ENCODE data around the gene GPR85. TPM values are rescaled to one million over a fixed set of nuclear protein-coding genes. Genes with fewer than 3 reads are reported as not detected.

Gene GPR85
- total RNA-seq, 1 experiment from 2014 or later: 0.65 TPM

DNA sequence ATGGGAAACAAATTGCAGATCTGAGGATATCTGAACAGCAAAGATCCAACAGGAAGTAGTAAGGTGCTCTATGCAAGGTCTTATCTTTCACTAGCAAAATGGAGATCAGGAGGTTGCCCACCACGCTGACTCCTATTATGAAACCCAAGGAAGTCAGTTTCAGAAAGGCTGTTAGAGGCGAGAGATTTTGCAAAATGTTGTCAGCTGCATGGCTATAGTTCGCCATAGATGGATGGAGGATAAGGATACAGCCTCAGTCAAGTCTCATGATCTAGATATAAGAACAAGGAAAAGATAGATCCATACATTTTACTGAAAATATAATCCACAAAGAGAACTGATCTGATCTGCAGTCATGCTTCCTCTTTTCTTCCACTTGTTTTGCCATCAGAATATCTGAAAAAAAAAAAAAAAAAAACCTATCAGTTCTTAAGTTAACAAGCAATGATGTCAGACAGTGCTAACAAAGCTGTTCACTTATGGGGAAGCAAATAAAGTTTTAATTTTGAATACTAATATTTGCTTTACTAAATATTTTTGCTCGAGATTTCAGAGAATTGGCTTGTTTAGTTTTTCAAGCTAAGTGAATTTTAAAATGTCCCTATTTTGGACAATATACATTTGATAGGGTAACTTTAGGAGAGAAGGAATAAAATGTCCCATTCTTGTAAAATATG, 2.0 kb downstream of the GPR85 start:
- no peak for TF ChIP-seq EZH2 (IDR thresholded peaks at IDR 0.05; ENCODE audit: low read depth)
- TF ChIP-seq, protein P1, sequence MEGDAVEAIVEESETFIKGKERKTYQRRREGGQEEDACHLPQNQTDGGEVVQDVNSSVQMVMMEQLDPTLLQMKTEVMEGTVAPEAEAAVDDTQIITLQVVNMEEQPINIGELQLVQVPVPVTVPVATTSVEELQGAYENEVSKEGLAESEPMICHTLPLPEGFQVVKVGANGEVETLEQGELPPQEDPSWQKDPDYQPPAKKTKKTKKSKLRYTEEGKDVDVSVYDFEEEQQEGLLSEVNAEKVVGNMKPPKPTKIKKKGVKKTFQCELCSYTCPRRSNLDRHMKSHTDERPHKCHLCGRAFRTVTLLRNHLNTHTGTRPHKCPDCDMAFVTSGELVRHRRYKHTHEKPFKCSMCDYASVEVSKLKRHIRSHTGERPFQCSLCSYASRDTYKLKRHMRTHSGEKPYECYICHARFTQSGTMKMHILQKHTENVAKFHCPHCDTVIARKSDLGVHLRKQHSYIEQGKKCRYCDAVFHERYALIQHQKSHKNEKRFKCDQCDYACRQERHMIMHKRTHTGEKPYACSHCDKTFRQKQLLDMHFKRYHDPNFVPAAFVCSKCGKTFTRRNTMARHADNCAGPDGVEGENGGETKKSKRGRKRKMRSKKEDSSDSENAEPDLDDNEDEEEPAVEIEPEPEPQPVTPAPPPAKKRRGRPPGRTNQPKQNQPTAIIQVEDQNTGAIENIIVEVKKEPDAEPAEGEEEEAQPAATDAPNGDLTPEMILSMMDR (conservative IDR thresholded peaks at IDR 0.05): no peak
- no peaks in the 10 kb centered on the region; the same call in 1 of the 2 replicates for H3K4me1 ChIP-seq (replicated peaks; ENCODE audit: insufficient read depth)
- no peak overlapping the region for H3K4me3 ChIP-seq
- no peak overlapping the region for H3K27ac ChIP-seq
- no peak overlapping the region for H3K4me2 ChIP-seq
- no TSS peak for BruUV-seq (replicated peaks)
- no peaks in the 10 kb centered on the region for H3K9me2 ChIP-seq (ENCODE audit: insufficient read depth)
- intact Hi-C loops (cut with micrococcal nuclease; ENCODE audit: unreplicated experiment): no loop called here
- no peaks in the 10 kb centered on the region for H3K9me3 ChIP-seq (ENCODE audit: insufficient read depth, low read depth)
- H4K20me1 ChIP-seq (ENCODE audit: insufficient read depth): no peaks in the 10 kb centered on the region
- no peak for DNase-seq
- ChIA-PET CTCF (no interaction called here), POLR2A (ENCODE audit: unreplicated experiment) (no interaction called here)
- no peak overlapping the region for H2AFZ ChIP-seq
- H3K36me3 ChIP-seq (ENCODE audit: low read depth): no peaks in the 10 kb centered on the region
- H3K27me3 ChIP-seq (ENCODE audit: insufficient read depth, low read depth): peaks cover 7% of the 10 kb centered on the region; the same call in 1 of the 2 replicates
- H3F3A ChIP-seq (ENCODE audit: insufficient read depth, low read depth): no peaks in the 10 kb centered on the region
- no peaks in the 10 kb centered on the region for H3K79me2 ChIP-seq (ENCODE audit: low read depth)

DNA sequence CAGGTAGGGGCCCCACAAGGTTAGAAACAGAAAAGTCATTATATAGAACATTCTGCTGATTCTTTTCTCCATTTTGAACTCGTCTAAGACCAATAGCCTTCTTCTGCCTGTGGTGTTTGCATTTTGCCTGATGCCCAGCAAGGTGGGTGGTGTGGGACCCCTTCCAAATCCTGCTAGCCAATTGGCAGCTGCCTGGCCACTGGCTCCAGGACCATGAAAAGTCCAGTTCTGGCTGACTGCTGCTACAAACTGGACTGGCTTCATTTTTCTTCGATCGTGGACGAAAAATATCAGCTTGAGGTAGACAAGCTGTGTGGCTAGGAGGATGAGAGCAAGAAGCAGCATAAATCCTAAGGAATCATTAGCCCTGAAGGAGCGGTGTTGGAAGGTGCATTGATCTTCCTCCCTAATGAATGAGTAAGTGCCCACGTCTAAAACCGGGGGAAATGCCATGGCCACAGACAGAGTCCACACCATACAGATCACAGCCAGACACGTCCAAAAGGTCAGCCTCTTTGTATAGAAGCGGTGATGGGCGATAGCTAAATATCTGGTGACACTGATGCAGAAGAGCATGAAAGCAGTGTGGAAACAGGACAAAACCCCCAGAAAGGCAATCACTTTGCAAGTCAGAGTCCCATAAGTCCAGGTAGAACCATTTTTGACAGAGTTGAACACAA, 2.7 kb downstream of the GPR85 start:
- Histone ChIP-seq H2AFZ (no peak overlapping the region), H3K9me2 (ENCODE audit: insufficient read depth) (no peaks in the 10 kb centered on the region), H3F3A (ENCODE audit: insufficient read depth, low read depth) (no peaks in the 10 kb centered on the region), H3K4me1 (replicated peaks; ENCODE audit: insufficient read depth) (no peaks in the 10 kb centered on the region; the same call in 1 of the 2 replicates), H4K20me1 (ENCODE audit: insufficient read depth) (no peaks in the 10 kb centered on the region), H3K4me2 (no peak overlapping the region), H3K79me2 (ENCODE audit: low read depth) (no peaks in the 10 kb centered on the region), H3K27ac (no peak overlapping the region), H3K4me3 (no peak overlapping the region), H3K36me3 (ENCODE audit: low read depth) (no peaks in the 10 kb centered on the region), H3K27me3 (ENCODE audit: insufficient read depth, low read depth) (peaks cover 7% of the 10 kb centered on the region; the same call in 1 of the 2 replicates), H3K9me3 (ENCODE audit: insufficient read depth, low read depth) (no peaks in the 10 kb centered on the region)
- TF ChIP-seq, protein P1 (conservative IDR thresholded peaks at IDR 0.05): no peak
- TF ChIP-seq EZH2 (IDR thresholded peaks at IDR 0.05; ENCODE audit: low read depth): no peak
- DNase-seq: no peak
- intact Hi-C loops (cut with micrococcal nuclease; ENCODE audit: unreplicated experiment): no loop called here
- BruUV-seq (replicated peaks): no TSS peak
- CTCF ChIA-PET: no interaction called here
- POLR2A ChIA-PET (ENCODE audit: unreplicated experiment): no interaction called here

DNA sequence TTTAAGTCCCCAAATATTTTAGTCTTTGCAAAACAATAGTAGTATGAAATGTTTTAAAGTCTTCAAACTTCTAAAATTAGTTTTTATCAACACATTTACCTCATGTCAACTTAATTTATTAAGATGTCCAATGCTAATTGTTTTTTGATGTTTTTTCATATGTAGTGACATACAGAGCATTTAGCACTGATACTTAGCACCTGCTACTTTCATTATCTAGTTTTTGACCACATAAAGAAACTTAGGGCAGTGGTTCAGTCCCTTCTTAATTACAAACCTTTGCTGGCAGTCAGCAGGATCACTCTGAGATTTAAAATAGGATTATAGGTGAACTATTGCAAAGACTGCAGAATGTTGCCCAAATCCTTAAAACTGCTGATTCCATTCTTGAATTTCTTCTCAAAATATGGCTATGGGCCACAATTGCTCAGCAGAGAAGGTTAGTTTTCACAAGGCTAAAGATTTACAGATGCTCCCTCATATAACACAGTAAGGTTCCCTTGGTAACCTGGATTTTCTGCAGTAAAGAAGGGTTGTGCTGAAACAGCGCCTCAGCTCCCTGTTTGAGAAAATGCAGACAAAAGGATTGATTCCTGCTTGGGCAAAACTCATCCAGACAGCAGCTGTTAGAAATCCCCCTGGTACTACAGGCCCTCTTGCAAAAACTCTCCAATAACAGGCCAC, 3.4 kb downstream of the GPR85 start:
- BruUV-seq (replicated peaks): no TSS peak
- no peak for DNase-seq

More for the DNA sequence above, 3.4 kb downstream of the GPR85 start:
- Histone ChIP-seq H3K4me1 (replicated peaks; ENCODE audit: insufficient read depth) (no peaks in the 10 kb centered on the region; the same call in 1 of the 2 replicates), H3K27me3 (ENCODE audit: insufficient read depth, low read depth) (peaks cover 7% of the 10 kb centered on the region; the same call in 1 of the 2 replicates), H3K9me3 (ENCODE audit: insufficient read depth, low read depth) (no peaks in the 10 kb centered on the region), H3K4me3 (no peak overlapping the region), H3K9me2 (ENCODE audit: insufficient read depth) (no peaks in the 10 kb centered on the region), H3F3A (ENCODE audit: insufficient read depth, low read depth) (no peaks in the 10 kb centered on the region), H4K20me1 (ENCODE audit: insufficient read depth) (no peaks in the 10 kb centered on the region), H2AFZ (no peak overlapping the region), H3K79me2 (ENCODE audit: low read depth) (no peaks in the 10 kb centered on the region), H3K36me3 (ENCODE audit: low read depth) (no peaks in the 10 kb centered on the region), H3K27ac (no peak overlapping the region), H3K4me2 (no peak overlapping the region)
- no peak for TF ChIP-seq EZH2 (IDR thresholded peaks at IDR 0.05; ENCODE audit: low read depth)
- TF ChIP-seq, protein P1 (conservative IDR thresholded peaks at IDR 0.05): no peak
- intact Hi-C loops (cut with micrococcal nuclease; ENCODE audit: unreplicated experiment): no loop called here
- POLR2A ChIA-PET (ENCODE audit: unreplicated experiment): no interaction called here
- CTCF ChIA-PET: no interaction called here

All from PC-9 (cell line).